ENCODE results near the gene RANBP6.
"Not testable (repeated sequence)": the region's sequence is repeated elsewhere in the genome, so short reads cannot be mapped to it uniquely, and the experiment has no call there.

The RANBP6 gene

GRCh38 chr9:6015278-6016157 is at the start of gene RANBP6:
RANBP6 (minus strand) TSS chr9:6015624; CDS start chr9:6015607, 17 bp downstream.
- DNase-seq (ENCODE audit: low read depth): peak; percentile 36

- not testable (repeated sequence) for DNase-seq (ENCODE audit: low read depth)
Observed at GRCh38 chr9:6063146-6063545, 47.7 kb upstream of the RANBP6 start.

GRCh38 chr9:6055666-6056065 is 40.2 kb upstream of the RANBP6 start:
- no peak for DNase-seq (ENCODE audit: low read depth)

GRCh38 chr9:6055216-6055615 is 39.8 kb upstream of the RANBP6 start:
- DNase-seq (ENCODE audit: low read depth): peak; percentile 45

- DNase-seq (ENCODE audit: low read depth): peak; percentile 19
Observed at GRCh38 chr9:6054280-6055099, 39.1 kb upstream of the RANBP6 start.

GRCh38 chr9:6052293-6052919 is 37.0 kb upstream of the RANBP6 start:
- no peak for DNase-seq (ENCODE audit: low read depth)

GRCh38 chr9:6051511-6051950 is 36.1 kb upstream of the RANBP6 start:
- DNase-seq (ENCODE audit: low read depth): no peak

- DNase-seq (ENCODE audit: low read depth): no peak
Observed at GRCh38 chr9:6049798-6050197, 34.4 kb upstream of the RANBP6 start.

GRCh38 chr9:6048039-6048438 is 32.6 kb upstream of the RANBP6 start:
- no peak for DNase-seq (ENCODE audit: low read depth)

GRCh38 chr9:6047020-6047419 is 31.6 kb upstream of the RANBP6 start:
- DNase-seq (ENCODE audit: low read depth): no peak

GRCh38 chr9:6045364-6045763 is 29.9 kb upstream of the RANBP6 start:
- no peak for DNase-seq (ENCODE audit: low read depth)

GRCh38 chr9:6040077-6040476 is 24.7 kb upstream of the RANBP6 start:
- no peak for DNase-seq (ENCODE audit: low read depth)

- no peak for DNase-seq (ENCODE audit: low read depth)
Observed at GRCh38 chr9:6036391-6036790, 21.0 kb upstream of the RANBP6 start.

- no peak for DNase-seq (ENCODE audit: low read depth)
Observed at GRCh38 chr9:6034954-6035353, 19.5 kb upstream of the RANBP6 start.

- DNase-seq (ENCODE audit: low read depth): no peak
Observed at GRCh38 chr9:6029604-6030274, 14.3 kb upstream of the RANBP6 start.

GRCh38 chr9:6024035-6024554 is 8.7 kb upstream of the RANBP6 start:
- no peak for DNase-seq (ENCODE audit: low read depth)

- DNase-seq (ENCODE audit: low read depth): not testable (repeated sequence)
Observed at GRCh38 chr9:6016975-6017374, 1.6 kb upstream of the RANBP6 start.

GRCh38 chr9:6014670-6015270 is 654 bp downstream of the RANBP6 start:
- DNase-seq (ENCODE audit: low read depth): peak; percentile 12

GRCh38 chr9:6008169-6008979 is 7.0 kb downstream of the RANBP6 start:
- DNase-seq (ENCODE audit: low read depth): peak; percentile 60

GRCh38 chr9:6007770-6008168 is 7.7 kb downstream of the RANBP6 start:
- DNase-seq (ENCODE audit: low read depth): peak; percentile 5
